Measurements from ENCODE around the gene CGRRF1.

The CGRRF1 gene

GRCh38 chr14:54547583-54547982 lies 37.9 kb downstream of the CGRRF1 start:
- Histone ChIP-seq H3K9me3 (ENCODE audit: severe bottlenecking) (no peaks in the 10 kb centered on the region), H3K27ac (ENCODE audit: poor library complexity, severe bottlenecking) (no peak overlapping the region), H3K4me3 (ENCODE audit: severe bottlenecking) (no peak overlapping the region), H3K27me3 (ENCODE audit: insufficient read depth, poor library complexity, severe bottlenecking) (no peaks in the 10 kb centered on the region), H3K4me1 (ENCODE audit: insufficient read depth, poor library complexity, severe bottlenecking) (no peaks in the 10 kb centered on the region), H3K36me3 (ENCODE audit: low read depth) (no peaks in the 10 kb centered on the region)
- ATAC-seq (ENCODE audit: low read depth) (no peak), DNase-seq (ENCODE audit: low spot score) (no peak)
- no peak for TF ChIP-seq CTCF (IDR thresholded peaks at IDR 0.05; ENCODE audit: poor library complexity, severe bottlenecking)

GRCh38 chr14:54548491-54548890 lies 38.8 kb downstream of the CGRRF1 start:
- DNase-seq (ENCODE audit: low spot score), result no peak
- H3K4me1 ChIP-seq (ENCODE audit: insufficient read depth, poor library complexity, severe bottlenecking), result no peaks in the 10 kb centered on the region
- H3K27ac ChIP-seq (ENCODE audit: poor library complexity, severe bottlenecking), result no peak overlapping the region
- H3K36me3 ChIP-seq (ENCODE audit: low read depth), result no peaks in the 10 kb centered on the region
- no peaks in the 10 kb centered on the region for H3K27me3 ChIP-seq (ENCODE audit: insufficient read depth, poor library complexity, severe bottlenecking)
- no peaks in the 10 kb centered on the region for H3K9me3 ChIP-seq (ENCODE audit: severe bottlenecking)
- H3K4me3 ChIP-seq (ENCODE audit: severe bottlenecking), result no peak overlapping the region
- ATAC-seq (ENCODE audit: low read depth), result no peak
- no peak for TF ChIP-seq CTCF (IDR thresholded peaks at IDR 0.05; ENCODE audit: poor library complexity, severe bottlenecking)

GRCh38 chr14:54549862-54550261 lies 40.2 kb downstream of the CGRRF1 start:
- no peak for ATAC-seq (ENCODE audit: low read depth)

GRCh38 chr14:54550514-54550913 lies 40.8 kb downstream of the CGRRF1 start:
- Histone ChIP-seq H3K9me3 (ENCODE audit: severe bottlenecking) (no peaks in the 10 kb centered on the region), H3K36me3 (ENCODE audit: low read depth) (no peaks in the 10 kb centered on the region), H3K27ac (ENCODE audit: poor library complexity, severe bottlenecking) (no peak overlapping the region), H3K27me3 (ENCODE audit: insufficient read depth, poor library complexity, severe bottlenecking) (no peaks in the 10 kb centered on the region), H3K4me1 (ENCODE audit: insufficient read depth, poor library complexity, severe bottlenecking) (no peaks in the 10 kb centered on the region), H3K4me3 (ENCODE audit: severe bottlenecking) (no peak overlapping the region)
- ATAC-seq (ENCODE audit: low read depth) (no peak), DNase-seq (ENCODE audit: low spot score) (no peak)
- TF ChIP-seq CTCF (IDR thresholded peaks at IDR 0.05; ENCODE audit: poor library complexity, severe bottlenecking), result no peak

More at GRCh38 chr14:54549862-54550261, 40.2 kb downstream of the CGRRF1 start:
- DNase-seq (ENCODE audit: low spot score), result no peak
- no peak for TF ChIP-seq CTCF (IDR thresholded peaks at IDR 0.05; ENCODE audit: poor library complexity, severe bottlenecking)
- H3K27me3 ChIP-seq (ENCODE audit: insufficient read depth, poor library complexity, severe bottlenecking), result no peaks in the 10 kb centered on the region
- no peak overlapping the region for H3K4me3 ChIP-seq (ENCODE audit: severe bottlenecking)
- no peaks in the 10 kb centered on the region for H3K4me1 ChIP-seq (ENCODE audit: insufficient read depth, poor library complexity, severe bottlenecking)
- H3K27ac ChIP-seq (ENCODE audit: poor library complexity, severe bottlenecking), result no peak overlapping the region
- H3K9me3 ChIP-seq (ENCODE audit: severe bottlenecking), result no peaks in the 10 kb centered on the region
- H3K36me3 ChIP-seq (ENCODE audit: low read depth), result no peaks in the 10 kb centered on the region

- Histone ChIP-seq H3K27ac (ENCODE audit: poor library complexity, severe bottlenecking) (no peak overlapping the region), H3K27me3 (ENCODE audit: insufficient read depth, poor library complexity, severe bottlenecking) (no peaks in the 10 kb centered on the region), H3K4me3 (ENCODE audit: severe bottlenecking) (no peak overlapping the region), H3K36me3 (ENCODE audit: low read depth) (no peaks in the 10 kb centered on the region), H3K9me3 (ENCODE audit: severe bottlenecking) (no peaks in the 10 kb centered on the region), H3K4me1 (ENCODE audit: insufficient read depth, poor library complexity, severe bottlenecking) (no peaks in the 10 kb centered on the region)
- no peak for ATAC-seq (ENCODE audit: low read depth)
- TF ChIP-seq CTCF (IDR thresholded peaks at IDR 0.05; ENCODE audit: poor library complexity, severe bottlenecking), result no peak
- DNase-seq (ENCODE audit: low spot score), result no peak
Measured at GRCh38 chr14:54554401-54554800, 44.7 kb downstream of the CGRRF1 start.
